IMR-90 (cell line): ENCODE results near the gene ALAS1. TPM values are rescaled to one million over a fixed set of nuclear protein-coding genes. Genes with fewer than 3 reads are reported as not detected.

Experiments
- polyA plus RNA-seq, 3 experiments: library from polyadenylated mRNA; depleted of rRNA; stranded (reverse); fragments of >200 nt; gene quantifications; 2 replicates each; pipeline ENCODE4 v1.2.3, GENCODE V29; 2012; ENCODE audit warnings: low replicate concordance in 1 of 3
- total RNA-seq: library from RNA; depleted of rRNA; stranded (reverse); fragments of >200 nt; gene quantifications from 2 replicates; pipeline ENCODE4 v1.2.3, GENCODE V29; 2012; rRNA removed

ALAS1 gene
- total and polyA plus RNA-seq, 2 of the 4 experiments (the other 2 are of a cell fraction), result 32.8 to 47.2 TPM

Other genes with a start within 250 kb of the ALAS1 start
- gene GPR62, start 242.8 kb upstream of the ALAS1 start, total RNA-seq, result under 0.01 TPM in 1 of 2 replicates, not detected in the other
- gene GPR62, start 242.8 kb upstream of the ALAS1 start, polyA plus RNA-seq (2012; rRNA removed), result not detected in 2 replicates
- gene PCBP4, start 230.7 kb upstream of the ALAS1 start, total RNA-seq, result 70.8 and 71.1 TPM in 2 replicates
- gene PCBP4, start 230.7 kb upstream of the ALAS1 start, polyA plus RNA-seq (2012; rRNA removed), result 110 and 122 TPM in 2 replicates
- 6.4 and 7.2 TPM in 2 replicates for gene ABHD14B, start 224.1 kb upstream of the ALAS1 start, total RNA-seq
- 28.3 and 30.4 TPM in 2 replicates for gene ABHD14B, start 224.1 kb upstream of the ALAS1 start, polyA plus RNA-seq (2012; rRNA removed)
- 3.1 and 3.4 TPM in 2 replicates for gene ABHD14A, start 223.1 kb upstream of the ALAS1 start, total RNA-seq
- gene ABHD14A, start 223.1 kb upstream of the ALAS1 start, polyA plus RNA-seq (2012; rRNA removed), result 10.0 and 12.2 TPM in 2 replicates
- gene ACY1, start 214.6 kb upstream of the ALAS1 start, total RNA-seq, result 21.1 and 22.0 TPM in 2 replicates
- 44.8 and 47.1 TPM in 2 replicates for gene ACY1, start 214.6 kb upstream of the ALAS1 start, polyA plus RNA-seq (2012; rRNA removed)
- gene RPL29, start 202.3 kb upstream of the ALAS1 start, total RNA-seq, result 1,798 and 2,081 TPM in 2 replicates
- 2,126 and 2,187 TPM in 2 replicates for gene RPL29, start 202.3 kb upstream of the ALAS1 start, polyA plus RNA-seq (2012; rRNA removed)
- 9.3 and 9.7 TPM in 2 replicates for gene DUSP7, start 141.6 kb upstream of the ALAS1 start, total RNA-seq
- gene DUSP7, start 141.6 kb upstream of the ALAS1 start, polyA plus RNA-seq (2012; rRNA removed), result 24.0 and 27.8 TPM in 2 replicates
- 8.3 and 10.6 TPM in 2 replicates for gene POC1A, start 43.7 kb upstream of the ALAS1 start, total RNA-seq
- 11.5 TPM in 2 replicates for gene POC1A, start 43.7 kb upstream of the ALAS1 start, polyA plus RNA-seq (2012; rRNA removed)
- not detected in 2 replicates for gene TLR9, start 27.5 kb downstream of the ALAS1 start, total RNA-seq
- 0.03 TPM in 1 of 2 replicates, not detected in the other for gene TLR9, start 27.5 kb downstream of the ALAS1 start, polyA plus RNA-seq (2012; rRNA removed)
- 105 and 111 TPM in 2 replicates for gene TWF2, start 41.0 kb downstream of the ALAS1 start, total RNA-seq
- 145 and 158 TPM in 2 replicates for gene TWF2, start 41.0 kb downstream of the ALAS1 start, polyA plus RNA-seq (2012; rRNA removed)
- gene PPM1M, start 47.6 kb downstream of the ALAS1 start, total RNA-seq, result 12.2 and 13.1 TPM in 2 replicates
- 15.4 and 18.1 TPM in 2 replicates for gene PPM1M, start 47.6 kb downstream of the ALAS1 start, polyA plus RNA-seq (2012; rRNA removed)
- 65.3 and 68.1 TPM in 2 replicates for gene WDR82, start 80.5 kb downstream of the ALAS1 start, total RNA-seq
- 30.9 and 38.1 TPM in 2 replicates for gene WDR82, start 80.5 kb downstream of the ALAS1 start, polyA plus RNA-seq (2012; rRNA removed)
- 6.4 and 6.8 TPM in 2 replicates for gene GLYCTK, start 89.7 kb downstream of the ALAS1 start, total RNA-seq
- 13.9 and 15.6 TPM in 2 replicates for gene GLYCTK, start 89.7 kb downstream of the ALAS1 start, polyA plus RNA-seq (2012; rRNA removed)
- 1.7 and 2.0 TPM in 2 replicates for gene DNAH1, start 118.2 kb downstream of the ALAS1 start, total RNA-seq
- gene DNAH1, start 118.2 kb downstream of the ALAS1 start, polyA plus RNA-seq (2012; rRNA removed), result 3.8 and 4.0 TPM in 2 replicates
- 35.0 and 36.4 TPM in 2 replicates for gene BAP1, start 211.8 kb downstream of the ALAS1 start, total RNA-seq
- 48.6 and 55.2 TPM in 2 replicates for gene BAP1, start 211.8 kb downstream of the ALAS1 start, polyA plus RNA-seq (2012; rRNA removed)
- 2.5 and 2.9 TPM in 2 replicates for gene PHF7, start 212.5 kb downstream of the ALAS1 start, total RNA-seq
- gene PHF7, start 212.5 kb downstream of the ALAS1 start, polyA plus RNA-seq (2012; rRNA removed), result 2.1 and 2.8 TPM in 2 replicates
- gene SEMA3G, start 246.9 kb downstream of the ALAS1 start, total RNA-seq, result not detected in 2 replicates
- gene SEMA3G, start 246.9 kb downstream of the ALAS1 start, polyA plus RNA-seq (2012; rRNA removed), result 0.04 and 0.07 TPM in 2 replicates